ENCODE data around the gene SLC7A10.

GRCh38 chr19:33174186-33174585, 51.5 kb downstream of the SLC7A10 start:
- TF ChIP-seq CTCF (IDR thresholded peaks at IDR 0.05): no peak
- no peak for TF ChIP-seq POLR2A (IDR thresholded peaks at IDR 0.05)
- TF ChIP-seq POLR2AphosphoS5 (IDR thresholded peaks at IDR 0.05): no peak
- no peak for TF ChIP-seq EP300 (IDR thresholded peaks at IDR 0.05)
